GM19452 (cell line): ENCODE measurements around the gene ZNG1A.
A peak's percentile ranks its signal among the peaks of the same experiment; 100 is the strongest.
"Not testable (repeated sequence)": the region's sequence is repeated elsewhere in the genome, so short reads cannot be mapped to it uniquely, and the experiment has no call there.

Source experiments
- ATAC-seq: cut with Tn5 transposase; IDR thresholded peaks from one replicate; pipeline ENCODE4 v1.9.1; 2021; ENCODE audit not compliant: unreplicated experiment

Gene ZNG1A

DNA sequence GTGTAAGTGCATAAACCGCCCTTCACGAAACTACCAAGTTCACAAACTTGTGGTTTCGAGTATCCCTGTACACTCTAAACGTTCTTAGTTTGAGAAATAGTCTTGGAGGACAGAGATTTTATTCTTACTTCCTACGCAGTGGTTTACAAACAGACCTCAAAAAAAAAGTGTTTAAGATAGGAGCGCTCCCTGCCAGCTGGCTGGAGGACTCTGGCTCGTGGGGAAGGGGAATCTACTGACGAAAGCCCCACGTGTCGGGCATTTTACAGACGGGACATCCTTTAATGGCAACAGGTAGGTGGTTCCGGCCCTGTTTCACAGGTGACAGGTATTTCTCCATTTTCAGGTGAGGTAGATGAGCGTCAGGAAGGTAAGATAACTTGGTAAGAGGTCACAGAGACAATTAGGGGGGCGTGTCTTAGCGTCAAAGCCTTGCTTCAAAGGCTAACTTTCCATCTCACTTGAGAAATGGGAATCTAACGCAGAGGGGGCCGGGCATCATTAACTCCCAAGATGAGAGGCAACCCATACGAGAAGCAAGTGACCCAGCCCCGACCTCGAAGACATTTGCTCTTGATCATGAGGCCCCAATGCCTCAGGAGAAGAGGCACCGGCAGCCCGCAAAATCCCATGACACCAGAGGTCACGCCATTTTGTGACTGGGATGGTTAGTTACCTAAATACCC lies 573 bp downstream of the ZNG1A start:
- ATAC-seq = not testable (repeated sequence)

DNA sequence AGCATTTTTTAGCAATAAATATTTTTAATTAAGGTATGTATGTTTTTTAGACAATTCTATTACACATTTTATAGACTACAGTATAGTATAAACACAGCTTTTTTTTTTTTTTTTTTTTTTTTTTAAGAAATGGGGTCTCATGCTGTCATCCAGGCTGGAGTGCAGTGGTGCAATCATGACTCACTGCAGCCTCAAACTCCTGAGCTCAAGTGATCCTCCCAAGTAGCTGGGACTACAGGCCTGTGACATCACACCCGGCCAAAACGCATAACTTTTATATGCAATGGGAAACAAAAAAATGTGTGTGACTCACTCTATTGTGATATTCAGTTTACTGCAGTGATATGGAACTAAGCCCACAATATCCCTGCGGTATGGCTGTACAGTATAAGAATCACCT lies 9.1 kb downstream of the ZNG1A start:
- ATAC-seq = not testable (repeated sequence)

DNA sequence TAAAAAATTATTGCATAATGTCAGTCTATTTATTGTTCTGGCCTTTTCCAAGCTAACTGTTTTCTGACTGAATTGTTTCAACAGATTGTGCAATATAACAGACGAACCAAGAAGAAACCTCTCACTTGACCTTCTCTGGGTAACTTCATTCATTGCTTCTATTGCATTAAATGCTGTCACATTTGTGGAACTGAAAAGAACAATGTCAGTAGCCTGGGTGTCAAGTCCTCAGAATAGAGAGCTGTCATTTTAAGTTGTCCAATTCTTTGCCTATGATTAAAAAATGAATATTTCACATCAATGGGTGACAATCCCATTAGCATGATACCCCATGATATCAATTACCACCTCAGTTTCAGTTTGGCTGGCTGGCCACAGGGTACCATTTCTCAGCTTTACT lies 19.0 kb downstream of the ZNG1A start:
- not testable (repeated sequence) for ATAC-seq

DNA sequence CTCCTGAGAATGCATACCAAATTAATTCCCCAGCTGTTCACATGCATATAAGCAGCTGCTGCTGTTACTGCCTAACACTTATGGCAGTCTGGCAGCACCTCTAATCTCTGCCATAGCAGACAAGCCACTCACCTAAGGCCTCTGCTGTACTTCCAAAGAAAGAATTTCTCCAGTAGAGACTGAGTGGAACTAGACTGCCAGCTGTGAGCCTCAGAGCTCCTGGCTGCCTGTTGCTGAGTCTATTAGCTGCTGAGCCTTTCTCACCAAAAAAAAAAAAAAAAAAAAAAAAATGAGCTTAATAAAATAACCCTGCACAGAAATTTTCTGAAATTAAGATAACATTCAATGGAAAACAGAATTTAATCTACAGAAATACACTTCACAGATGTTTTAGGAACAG lies 27.7 kb downstream of the ZNG1A start:
- not testable (repeated sequence) for ATAC-seq

DNA sequence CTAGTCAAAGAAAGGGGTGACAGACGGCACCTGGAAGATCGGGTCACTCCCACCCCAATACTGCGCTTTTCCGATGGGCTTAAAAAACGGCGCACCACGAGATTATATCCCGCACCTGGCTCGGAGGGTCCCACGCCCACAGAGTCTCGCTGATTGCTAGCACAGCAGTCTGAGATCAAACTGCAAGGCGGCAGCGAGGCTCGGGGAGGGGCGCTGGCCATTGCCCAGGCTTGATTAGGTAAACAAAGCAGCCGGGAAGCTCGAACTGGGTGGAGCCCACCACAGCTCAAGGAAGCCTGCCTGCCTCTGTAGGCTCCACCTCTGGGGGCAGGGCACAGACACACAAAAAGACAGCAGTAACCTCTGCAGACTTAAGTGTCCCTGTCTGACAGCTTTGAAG lies 39.0 kb downstream of the ZNG1A start:
- not testable (repeated sequence) for ATAC-seq

DNA sequence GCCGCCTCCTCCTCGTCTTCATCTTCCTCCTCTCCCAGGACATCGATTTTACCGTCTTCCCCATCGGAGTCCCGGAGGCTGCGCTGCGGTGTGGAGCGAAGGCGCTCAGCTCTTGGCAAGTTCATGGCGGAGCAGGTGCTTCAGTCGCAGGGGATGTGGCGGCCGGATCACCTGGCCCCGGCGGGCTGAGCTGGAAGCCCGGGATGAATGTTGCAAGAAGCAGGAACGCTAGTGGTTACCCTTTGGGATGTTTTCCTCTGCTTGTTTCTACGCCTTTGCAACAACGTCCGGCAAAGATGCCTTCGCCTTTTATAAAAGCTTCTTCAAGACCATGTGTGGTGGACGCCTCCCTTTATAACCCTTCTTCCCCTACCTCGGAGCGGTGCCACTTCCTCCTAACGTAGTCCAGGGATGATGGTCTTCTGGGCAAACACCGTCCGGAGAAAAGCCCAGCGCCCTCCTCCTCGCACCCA lies 60.8 kb downstream of the ZNG1A start, which contains the start of gene FOXD4:
TSS of gene FOXD4 (minus strand) at position 423 of the 473 bp plus-strand sequence. CDS start at position 125, 298 bp downstream.
- not testable (repeated sequence) for ATAC-seq

DNA sequence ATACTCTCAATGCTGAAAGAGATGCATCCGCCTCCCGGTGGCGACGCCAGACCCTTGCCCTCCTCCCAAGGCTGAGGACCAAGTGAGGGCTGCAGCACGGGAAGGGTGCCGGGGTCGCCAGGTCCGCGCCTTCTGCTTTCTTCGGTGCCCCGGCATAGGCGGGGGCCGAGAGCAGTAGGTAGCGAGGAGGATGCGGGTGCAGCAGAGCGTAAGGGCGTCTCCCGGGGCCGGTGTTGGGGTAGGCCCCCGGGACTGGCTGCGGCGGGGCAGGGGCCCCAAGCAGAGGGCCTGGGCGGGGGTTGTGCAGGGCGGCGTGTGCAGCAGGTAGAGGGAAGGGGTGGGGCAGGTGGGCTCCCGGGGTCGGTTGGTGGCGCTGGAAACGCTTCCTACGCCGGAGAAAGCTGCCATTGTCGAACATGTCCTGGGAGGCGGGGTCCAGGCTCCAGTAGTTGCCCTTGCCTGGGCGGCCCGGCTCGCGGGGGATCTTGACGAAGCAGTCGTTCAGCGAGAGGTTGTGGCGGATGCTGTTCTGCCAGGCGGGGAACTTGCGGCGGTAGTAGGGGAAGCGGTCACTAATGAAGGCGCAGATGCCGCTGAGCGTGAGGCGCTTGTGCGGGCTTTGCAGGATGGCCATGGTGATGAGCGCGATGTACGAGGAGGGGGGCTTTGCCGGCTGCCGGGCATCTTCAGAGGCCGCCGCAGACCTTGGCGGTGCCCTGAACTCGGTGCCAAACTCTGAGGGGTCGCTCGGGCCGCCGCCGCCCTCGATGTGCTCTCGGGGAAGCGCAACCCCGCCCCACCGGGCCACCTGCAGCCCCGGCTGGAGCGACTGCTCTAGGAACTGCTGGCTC lies 61.5 kb downstream of the ZNG1A start:
- ATAC-seq = not testable (repeated sequence)

DNA sequence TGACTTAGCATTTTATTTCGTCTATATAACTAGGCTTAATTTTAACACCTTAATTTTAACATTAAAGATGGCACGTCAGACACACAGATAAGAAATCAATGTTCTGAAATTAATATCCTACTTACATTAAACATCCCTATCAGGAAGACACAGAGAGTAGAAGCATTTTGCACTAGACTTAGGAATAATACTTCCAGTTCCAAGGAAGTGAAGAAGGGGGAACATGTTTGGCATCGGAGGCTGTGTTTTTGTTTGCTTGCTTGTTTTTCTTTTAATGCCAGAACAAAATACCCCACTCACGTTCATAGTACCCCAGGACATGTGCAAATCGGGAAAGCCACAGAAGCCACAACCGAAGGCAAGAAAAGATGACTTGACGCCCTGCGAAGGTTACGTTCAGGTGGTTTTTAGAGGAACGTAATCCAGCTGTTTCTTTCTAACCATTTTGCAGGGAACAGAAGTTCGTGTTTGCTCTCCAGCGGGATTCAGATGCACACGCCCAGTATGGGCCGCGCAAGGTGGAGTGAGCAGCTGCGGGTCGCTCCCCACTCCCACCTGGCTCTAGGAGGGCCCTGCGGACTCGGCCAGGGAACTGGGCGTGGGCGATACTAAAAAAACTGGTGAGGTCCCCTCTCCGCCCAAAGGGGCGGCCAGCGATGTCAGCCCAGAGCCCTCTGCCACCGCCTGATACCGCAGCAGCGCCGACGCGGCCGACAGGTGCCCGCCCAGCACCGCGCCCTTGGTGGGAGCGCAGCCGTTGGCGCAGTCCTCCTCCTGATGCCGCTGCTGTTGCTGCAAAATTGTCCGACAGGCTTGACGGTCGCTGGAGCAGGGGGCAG lies 62.4 kb downstream of the ZNG1A start:
- not testable (repeated sequence) for ATAC-seq

DNA sequence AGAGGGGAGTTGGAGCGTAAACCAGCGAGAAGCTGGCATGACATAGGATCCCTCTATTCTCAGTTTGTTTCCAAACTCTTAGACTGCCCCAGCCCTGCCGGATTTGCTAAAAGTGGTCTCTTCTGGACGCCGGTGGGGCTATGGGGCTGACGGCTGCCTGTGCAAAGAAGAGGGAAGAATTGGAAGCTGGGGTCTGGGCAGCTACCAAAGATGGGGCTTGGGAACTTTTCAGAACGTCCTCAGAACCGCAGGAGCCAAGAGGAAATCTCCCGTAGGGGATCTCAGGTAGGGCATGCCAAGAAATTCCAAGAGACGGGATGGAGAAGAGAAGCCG lies 63.8 kb downstream of the ZNG1A start:
- not testable (repeated sequence) for ATAC-seq

DNA sequence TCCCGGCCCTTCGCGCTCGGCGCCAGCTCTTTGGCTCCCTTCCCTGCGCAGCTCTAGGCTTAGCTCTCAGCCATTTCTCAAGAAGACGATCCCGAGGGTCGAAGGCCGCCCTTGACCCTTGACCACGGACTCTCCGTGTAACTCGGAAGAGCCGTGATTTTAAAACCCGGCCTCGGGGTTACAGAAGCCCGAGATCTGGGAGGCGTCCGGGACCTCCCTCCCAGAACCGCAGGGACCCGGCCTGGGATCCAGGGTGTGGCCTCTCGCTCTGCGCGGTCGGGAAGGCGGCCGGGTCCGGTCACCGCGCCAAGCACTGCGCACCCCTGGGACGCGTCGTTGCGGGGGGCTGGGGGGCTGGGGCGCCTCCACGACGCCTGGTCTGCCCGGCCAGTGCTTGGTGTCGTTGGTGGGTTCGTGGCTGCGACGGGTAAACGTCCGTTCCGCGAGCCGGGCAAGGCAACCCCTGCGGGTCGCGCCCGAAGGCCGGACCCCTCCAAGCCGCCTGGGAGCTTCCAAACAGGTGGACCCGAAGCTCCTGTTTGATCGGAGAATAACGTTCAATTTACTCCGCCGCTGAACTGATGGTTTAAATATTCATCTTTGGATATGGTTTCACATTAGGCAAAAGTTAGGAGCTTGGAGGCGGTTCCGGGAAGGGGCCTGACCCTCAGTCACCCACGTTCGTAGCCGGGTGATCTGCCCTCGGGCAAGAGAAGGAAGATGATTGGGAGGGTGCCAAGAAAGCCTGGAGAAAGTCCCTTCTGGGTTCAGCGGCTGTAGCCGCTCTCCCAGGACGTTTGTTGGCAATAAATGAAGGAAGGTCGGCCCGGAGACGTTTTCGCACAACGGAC lies 64.4 kb downstream of the ZNG1A start:
- ATAC-seq = peak; percentile 18

DNA sequence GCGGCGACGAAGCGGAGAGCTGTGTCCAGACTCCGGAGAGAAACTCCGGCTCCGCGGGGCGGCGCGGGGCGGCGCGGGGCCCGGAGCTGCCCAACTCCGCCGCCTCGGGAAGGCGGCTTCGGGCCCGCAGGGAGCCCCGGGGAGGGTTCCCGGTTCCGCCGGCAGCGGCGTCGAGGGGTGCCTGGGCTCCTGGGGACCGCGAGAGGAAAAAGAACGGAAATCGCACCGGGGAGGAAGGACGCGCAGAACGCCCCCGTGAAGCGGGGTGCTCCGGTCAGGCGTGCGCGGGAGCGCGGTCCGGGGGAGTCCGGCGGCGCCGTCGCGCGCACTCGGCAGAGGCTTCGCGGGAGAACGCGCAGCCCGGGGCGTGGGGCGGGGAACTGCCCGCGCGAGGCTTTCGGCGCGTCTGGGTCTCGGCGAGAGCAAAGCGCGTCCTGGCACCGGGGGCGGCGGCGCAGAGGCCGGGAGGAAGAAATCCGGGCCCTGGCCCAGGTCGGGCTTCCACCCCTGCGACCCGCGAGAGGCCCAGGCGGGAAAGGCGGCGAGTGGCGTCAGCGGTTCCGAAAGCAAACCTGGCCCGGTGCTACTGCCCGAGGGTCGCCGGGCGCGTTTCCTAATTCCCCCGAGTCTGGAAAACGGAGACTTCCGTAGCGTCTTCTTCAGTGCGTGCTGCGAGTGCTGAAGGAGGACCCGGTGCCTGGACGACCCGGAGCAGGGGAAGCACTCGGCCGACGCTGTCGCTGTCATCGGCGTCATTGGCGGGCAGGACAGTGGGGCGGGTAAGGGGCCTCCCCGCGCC lies 65.2 kb downstream of the ZNG1A start:
- ATAC-seq = peak; percentile 74

DNA sequence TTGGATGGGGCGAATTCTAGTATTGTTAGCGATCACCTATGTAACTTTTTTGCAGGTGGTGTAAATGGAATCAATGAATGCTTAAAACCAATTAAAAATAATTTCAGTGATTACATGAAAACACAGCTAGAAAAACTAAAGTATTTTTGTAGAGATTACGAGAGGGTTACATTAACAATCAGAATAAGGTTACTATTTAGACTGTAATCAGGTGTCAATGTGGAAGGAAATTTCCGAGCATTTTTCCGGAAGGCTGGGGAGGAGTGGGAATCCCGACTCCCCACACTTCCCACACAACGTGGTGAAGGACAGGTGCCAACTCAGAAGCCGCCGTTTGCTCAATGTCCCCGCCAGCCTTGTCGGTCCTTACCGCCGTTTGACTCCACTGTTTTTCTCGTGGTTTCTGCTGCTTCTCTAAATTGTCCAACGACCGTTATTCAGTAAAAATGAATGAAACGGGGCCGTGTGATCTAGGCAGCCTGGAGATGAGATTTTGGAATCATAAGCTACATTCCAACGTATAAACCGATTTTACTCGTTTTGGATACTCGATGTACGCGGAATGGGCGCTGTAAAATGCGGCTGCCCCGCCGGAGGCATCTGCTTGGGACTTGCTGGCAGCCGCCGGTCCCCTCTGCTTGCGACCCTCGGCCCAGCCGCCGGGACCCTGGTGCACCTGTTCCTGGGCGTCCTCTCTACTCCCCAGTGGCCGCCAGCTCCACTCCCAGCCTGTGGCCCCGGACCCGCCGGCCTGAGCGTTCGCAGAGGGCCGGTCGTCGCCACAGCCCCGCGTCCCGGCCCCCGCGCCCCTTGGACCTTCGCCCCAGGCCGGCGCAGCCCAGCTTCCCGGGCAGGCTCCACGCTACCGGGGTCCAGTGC lies 66.0 kb downstream of the ZNG1A start:
- not testable (repeated sequence) for ATAC-seq

DNA sequence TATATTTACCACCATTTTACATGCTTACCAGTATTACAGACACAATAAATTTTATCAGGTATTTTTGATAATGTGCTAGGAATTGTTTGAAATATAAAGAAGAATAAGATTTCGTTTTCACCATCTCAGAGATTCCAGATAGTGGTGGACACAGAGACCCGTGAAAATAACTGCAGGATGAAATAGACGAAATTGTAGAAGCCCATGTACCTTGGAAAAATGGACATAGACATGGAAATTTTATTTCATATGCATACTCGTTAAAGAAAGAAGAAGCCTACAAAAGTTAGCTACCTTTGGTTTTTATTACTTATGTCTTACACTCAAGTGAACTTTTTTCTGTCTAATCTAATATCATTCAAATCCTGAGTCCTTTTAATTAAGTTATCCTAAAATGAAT lies 68.2 kb downstream of the ZNG1A start:
- not testable (repeated sequence) for ATAC-seq

DNA sequence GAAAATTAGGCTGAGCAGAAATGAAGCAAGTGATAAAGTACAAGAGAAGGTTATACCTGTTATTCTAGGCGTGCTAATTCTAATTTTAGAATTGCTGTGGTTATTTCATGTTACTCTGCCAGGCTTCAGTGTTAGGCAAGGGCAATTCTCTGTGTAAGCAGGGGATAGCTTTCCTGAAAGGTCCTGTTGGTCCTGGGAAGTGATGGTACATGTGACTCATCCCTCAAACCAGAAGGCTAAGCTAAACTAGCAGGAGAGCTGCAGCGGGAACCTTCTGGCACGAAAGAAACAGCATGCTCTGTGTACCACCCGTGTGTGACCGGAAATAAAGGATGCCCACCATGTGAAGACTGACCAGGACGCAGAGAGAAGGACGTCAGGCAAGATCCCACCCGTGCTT lies 69.3 kb downstream of the ZNG1A start:
- not testable (repeated sequence) for ATAC-seq

DNA sequence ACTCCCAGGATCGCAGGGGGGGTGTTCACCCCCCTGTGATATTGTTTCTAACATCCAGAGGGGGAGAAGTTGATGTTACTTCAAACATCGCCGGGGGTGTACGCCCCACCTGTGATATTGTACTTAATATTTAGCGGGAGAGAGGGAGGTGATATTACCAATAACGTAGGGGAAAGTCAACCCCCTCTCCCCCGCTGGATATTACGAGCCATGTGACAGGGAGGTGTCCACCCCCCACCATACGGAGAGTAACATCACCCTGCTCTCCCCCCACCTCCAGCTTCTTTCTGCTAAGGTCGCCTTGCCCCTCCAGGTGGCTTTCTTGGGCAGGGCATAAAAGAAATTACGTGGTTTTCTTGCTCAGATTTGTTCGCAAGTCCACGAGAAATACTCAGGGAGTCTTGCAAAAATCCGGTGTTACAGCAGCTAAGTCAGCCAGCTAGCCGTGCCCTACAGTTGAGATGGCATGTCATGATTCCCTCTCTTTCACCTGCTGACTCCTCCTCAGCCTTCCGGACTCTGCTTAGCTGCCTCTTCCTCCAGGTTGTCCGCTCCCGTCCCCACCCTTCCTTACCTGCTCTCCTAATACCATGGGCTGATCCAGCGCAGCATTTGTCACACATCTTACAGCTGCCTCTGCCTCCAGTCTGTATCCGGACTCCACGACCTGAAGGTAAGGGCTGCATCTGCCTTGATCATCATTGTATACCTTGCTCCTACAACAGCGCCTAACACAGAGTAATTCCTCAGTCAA lies 69.9 kb downstream of the ZNG1A start:
- not testable (repeated sequence) for ATAC-seq

DNA sequence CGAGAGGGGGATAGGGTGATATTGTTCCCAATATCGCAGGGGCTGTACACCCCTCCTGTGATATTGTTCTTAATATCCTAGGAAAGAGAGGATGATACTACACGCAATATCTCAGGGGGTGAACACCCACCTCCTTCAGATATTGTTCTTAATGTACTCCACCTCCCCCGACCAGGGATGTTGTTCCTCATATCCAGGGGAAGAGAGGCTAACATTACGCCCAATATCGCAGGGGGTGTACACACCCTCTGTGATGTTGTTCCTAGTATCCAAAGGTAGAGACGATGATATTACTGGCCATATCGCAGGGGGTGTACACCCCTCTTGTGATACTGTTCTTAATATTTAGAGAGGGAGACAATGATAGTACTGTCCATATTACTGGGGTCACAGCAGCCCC lies 72.9 kb downstream of the ZNG1A start:
- ATAC-seq = not testable (repeated sequence)

DNA sequence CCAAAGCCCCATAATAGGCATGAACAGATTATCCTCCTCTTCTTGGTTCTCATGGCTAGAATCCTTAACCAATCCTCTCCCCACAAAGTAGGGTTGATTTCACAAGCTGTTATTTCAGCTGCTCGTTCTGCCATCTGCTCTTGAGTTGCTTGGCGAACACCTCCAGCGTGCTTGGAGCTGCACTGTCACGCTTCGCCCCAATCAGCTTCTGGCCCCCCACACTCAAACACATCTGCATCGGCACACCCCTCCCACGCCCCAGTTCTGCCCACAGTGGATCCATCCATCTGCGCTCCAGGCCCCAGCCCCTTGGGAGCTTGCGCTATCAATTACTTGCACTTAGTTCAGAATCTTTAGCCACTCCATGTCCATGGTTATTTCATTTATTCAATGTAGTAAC lies 78.4 kb downstream of the ZNG1A start:
- ATAC-seq = not testable (repeated sequence)

DNA sequence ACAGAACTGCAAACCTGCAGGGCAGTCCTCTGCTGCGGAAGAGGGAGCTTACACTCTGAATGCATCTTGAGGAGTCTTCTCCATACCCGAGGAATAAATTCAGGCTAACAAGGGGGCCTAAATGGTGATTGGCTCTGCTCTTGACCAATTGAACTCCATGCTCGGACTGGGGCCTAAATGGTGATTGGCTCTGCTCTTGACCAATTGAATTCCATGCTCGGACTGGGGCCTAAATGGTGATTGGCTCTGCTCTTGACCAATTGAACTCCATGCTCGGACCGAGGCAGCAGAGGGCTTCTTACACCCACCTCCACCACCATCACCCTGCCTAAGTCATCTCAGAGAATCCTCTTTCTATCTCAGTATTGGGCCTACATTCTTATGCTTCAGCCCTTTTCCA lies 79.0 kb downstream of the ZNG1A start:
- not testable (repeated sequence) for ATAC-seq
